ENCODE data around the gene NEDD4L.

- no peak for TF ChIP-seq ZNF274 (IDR thresholded peaks at IDR 0.05; ENCODE audit: low read depth, low read length)
- no peak for TF ChIP-seq SUZ12 (IDR thresholded peaks at IDR 0.05; ENCODE audit: extremely low read depth, insufficient read depth, insufficient read length)
- TF ChIP-seq YY1 (IDR thresholded peaks at IDR 0.05; ENCODE audit: insufficient read depth, insufficient read length), result no peak
Measured at GRCh38 chr18:58302811-58303210, 258.8 kb downstream of the NEDD4L start.

All from NT2/D1 (cell line).